ENCODE measurements around the gene L3MBTL4. TPM values are rescaled to one million over a fixed set of nuclear protein-coding genes. Genes with fewer than 3 reads are reported as not detected.

Gene L3MBTL4
- total RNA-seq, 6 experiments from 2014 or later, result not detected

DNA sequence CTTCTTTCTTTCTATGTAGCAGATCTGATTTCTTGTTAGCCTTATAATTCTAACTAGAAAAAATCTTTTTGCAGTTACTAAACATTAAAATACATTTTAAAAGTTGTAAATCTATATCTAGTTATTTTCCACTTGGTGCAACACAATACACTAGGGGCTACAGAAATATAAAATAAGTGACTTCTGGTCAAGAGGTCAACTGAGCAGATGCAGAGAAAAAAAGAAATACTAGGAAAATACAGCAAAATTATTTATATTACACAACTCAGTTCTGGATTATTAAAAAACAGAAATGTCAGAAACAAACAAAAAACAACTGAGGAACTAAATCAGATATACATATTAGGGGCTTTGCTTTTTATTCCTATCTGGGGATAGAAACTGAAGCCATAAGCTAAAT, 83.9 kb downstream of the L3MBTL4 start:
- H3K27me3 Mint-ChIP-seq (ENCODE audit: insufficient read depth), result no peaks in the 10 kb centered on the region; the same call in 1 of the 2 replicates
- DNase-seq, result no peak
- no peak overlapping the region for H3K27ac Mint-ChIP-seq
- H3K4me1 Mint-ChIP-seq (ENCODE audit: low read depth), result no peaks in the 10 kb centered on the region
- H3K9me3 Mint-ChIP-seq, result peaks cover 55% of the 10 kb centered on the region
- no peaks in the 10 kb centered on the region for H3K36me3 Mint-ChIP-seq (ENCODE audit: low read depth)
- no peak overlapping the region for H3K4me3 Mint-ChIP-seq
- TF ChIP-seq, protein P1, sequence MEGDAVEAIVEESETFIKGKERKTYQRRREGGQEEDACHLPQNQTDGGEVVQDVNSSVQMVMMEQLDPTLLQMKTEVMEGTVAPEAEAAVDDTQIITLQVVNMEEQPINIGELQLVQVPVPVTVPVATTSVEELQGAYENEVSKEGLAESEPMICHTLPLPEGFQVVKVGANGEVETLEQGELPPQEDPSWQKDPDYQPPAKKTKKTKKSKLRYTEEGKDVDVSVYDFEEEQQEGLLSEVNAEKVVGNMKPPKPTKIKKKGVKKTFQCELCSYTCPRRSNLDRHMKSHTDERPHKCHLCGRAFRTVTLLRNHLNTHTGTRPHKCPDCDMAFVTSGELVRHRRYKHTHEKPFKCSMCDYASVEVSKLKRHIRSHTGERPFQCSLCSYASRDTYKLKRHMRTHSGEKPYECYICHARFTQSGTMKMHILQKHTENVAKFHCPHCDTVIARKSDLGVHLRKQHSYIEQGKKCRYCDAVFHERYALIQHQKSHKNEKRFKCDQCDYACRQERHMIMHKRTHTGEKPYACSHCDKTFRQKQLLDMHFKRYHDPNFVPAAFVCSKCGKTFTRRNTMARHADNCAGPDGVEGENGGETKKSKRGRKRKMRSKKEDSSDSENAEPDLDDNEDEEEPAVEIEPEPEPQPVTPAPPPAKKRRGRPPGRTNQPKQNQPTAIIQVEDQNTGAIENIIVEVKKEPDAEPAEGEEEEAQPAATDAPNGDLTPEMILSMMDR (IDR thresholded peaks at IDR 0.05), result no peak

DNA sequence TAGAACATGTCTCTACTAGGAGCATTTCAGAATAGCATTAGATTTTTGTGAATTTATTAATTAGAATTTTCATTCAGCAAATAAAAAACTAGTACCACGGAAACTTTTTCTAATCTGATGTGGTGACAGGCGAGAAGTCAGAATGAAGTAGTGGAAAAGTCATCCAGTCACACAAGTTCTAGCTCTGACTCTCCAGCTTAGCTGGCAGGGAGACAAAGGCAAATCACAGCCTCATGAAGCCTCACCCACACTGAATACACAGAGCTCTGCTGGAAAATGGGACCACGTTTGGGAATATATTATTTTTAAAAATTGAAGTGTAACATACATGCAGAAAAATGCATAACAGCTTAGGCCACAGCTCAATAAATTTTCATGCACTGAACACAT, 86.1 kb downstream of the L3MBTL4 start:
- Mint-ChIP-seq H3K4me3 (no peak overlapping the region), H3K36me3 (ENCODE audit: low read depth) (no peaks in the 10 kb centered on the region), H3K9me3 (peaks cover 55% of the 10 kb centered on the region), H3K27ac (no peak overlapping the region), H3K27me3 (ENCODE audit: insufficient read depth) (no peaks in the 10 kb centered on the region; the same call in 1 of the 2 replicates), H3K4me1 (ENCODE audit: low read depth) (no peaks in the 10 kb centered on the region)
- no peak for DNase-seq
- TF ChIP-seq, protein P1 (IDR thresholded peaks at IDR 0.05), result no peak

DNA sequence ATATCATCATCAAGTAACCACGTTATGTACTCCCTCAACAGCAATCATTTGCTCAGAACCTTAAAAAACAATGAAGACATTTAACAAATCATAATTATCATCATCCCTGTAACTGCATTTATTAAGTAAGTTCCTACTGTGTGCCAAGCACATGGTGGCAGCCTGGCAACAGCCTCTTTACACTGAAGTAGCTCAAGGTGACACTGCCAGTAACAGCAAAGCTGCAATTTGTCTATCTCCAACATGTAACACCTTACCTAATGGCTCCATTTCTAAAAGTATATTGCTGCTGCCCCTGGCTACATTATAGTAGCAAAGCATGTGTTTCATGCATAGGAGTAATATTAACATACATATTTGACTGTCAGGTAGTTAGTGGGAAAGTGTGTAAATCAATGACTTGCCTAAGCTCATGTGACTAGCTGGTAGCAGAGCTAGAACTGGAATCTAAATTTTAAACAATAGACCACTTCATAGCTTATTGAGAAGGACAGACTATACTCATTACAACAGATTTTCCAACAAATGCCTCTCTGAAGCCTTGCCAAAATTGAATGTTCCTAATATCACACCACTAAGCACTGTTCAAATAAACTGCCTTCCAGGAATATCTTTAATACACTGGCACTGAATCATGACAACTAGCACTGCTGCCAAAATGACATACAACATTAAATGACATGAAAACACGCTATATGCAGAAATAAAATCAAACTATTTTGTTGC, 86.7 kb downstream of the L3MBTL4 start:
- Mint-ChIP-seq H3K4me3 (no peak overlapping the region), H3K4me1 (ENCODE audit: low read depth) (no peaks in the 10 kb centered on the region), H3K27ac (no peak overlapping the region), H3K36me3 (ENCODE audit: low read depth) (no peaks in the 10 kb centered on the region), H3K27me3 (ENCODE audit: insufficient read depth) (no peaks in the 10 kb centered on the region), H3K9me3 (peaks cover 56% of the 10 kb centered on the region)
- DNase-seq, result no peak
- TF ChIP-seq, protein P1 (IDR thresholded peaks at IDR 0.05), result no peak

DNA sequence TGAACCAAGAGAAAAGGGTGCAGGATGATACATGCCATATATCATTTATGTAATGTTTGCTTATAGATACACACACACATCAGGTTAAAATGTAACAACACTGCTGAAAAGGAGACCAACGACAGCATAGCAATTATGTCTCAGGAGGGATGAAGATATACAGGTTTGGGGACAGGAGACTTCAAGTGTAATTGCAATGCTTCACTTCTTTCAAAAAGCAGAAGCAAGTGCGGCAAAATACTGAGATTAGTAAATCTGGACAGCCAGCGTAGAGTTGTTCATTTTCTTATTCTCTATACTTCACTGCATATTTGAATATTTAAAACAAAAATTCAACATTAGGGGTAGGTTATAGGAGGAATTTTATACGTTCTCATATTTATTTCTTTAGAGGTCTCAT, 87.2 kb downstream of the L3MBTL4 start:
- no peak overlapping the region for H3K27ac Mint-ChIP-seq
- no peaks in the 10 kb centered on the region for H3K36me3 Mint-ChIP-seq (ENCODE audit: low read depth)

DNA sequence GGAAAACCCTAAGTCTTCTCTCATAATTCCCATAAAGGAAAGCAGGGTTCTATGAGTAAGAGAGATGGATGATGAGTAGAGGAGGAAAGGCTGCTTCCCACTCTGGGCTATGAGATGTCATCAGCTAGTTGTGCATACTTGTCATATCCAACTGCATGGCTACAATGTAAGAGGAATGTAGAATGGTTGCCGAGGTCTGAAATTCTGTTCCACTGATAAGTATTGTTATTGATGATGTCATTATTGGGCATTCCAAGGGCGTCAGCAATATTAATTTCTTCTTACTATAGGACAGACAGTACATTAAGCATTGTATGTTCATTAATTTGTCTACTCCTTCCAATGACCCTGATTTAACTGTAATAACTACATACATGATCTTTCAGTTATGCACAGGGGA, 88.1 kb downstream of the L3MBTL4 start:
- peaks cover 66% of the 10 kb centered on the region for H3K9me3 Mint-ChIP-seq
- H3K27me3 Mint-ChIP-seq (ENCODE audit: insufficient read depth), result no peaks in the 10 kb centered on the region
- no peak overlapping the region for H3K27ac Mint-ChIP-seq

More for the DNA sequence above, 87.2 kb downstream of the L3MBTL4 start:
- DNase-seq, result no peak
- TF ChIP-seq, protein P1 (IDR thresholded peaks at IDR 0.05), result no peak
- no peaks in the 10 kb centered on the region for H3K27me3 Mint-ChIP-seq (ENCODE audit: insufficient read depth)
- no peak overlapping the region for H3K4me3 Mint-ChIP-seq
- no peaks in the 10 kb centered on the region for H3K4me1 Mint-ChIP-seq (ENCODE audit: low read depth)
- peaks cover 62% of the 10 kb centered on the region for H3K9me3 Mint-ChIP-seq

More for the DNA sequence above, 88.1 kb downstream of the L3MBTL4 start:
- H3K36me3 Mint-ChIP-seq (ENCODE audit: low read depth), result no peaks in the 10 kb centered on the region
- no peak overlapping the region for H3K4me3 Mint-ChIP-seq
- DNase-seq, result no peak
- TF ChIP-seq, protein P1 (IDR thresholded peaks at IDR 0.05), result no peak
- H3K4me1 Mint-ChIP-seq (ENCODE audit: low read depth), result no peaks in the 10 kb centered on the region
